ENCODE data around the gene RASSF5. TPM values are rescaled to one million over a fixed set of nuclear protein-coding genes. Genes with fewer than 3 reads are reported as not detected.

Gene RASSF5
- total and polyA plus RNA-seq, 12 donors: 0.90 to 26.0 (median 6.4) TPM

DNA sequence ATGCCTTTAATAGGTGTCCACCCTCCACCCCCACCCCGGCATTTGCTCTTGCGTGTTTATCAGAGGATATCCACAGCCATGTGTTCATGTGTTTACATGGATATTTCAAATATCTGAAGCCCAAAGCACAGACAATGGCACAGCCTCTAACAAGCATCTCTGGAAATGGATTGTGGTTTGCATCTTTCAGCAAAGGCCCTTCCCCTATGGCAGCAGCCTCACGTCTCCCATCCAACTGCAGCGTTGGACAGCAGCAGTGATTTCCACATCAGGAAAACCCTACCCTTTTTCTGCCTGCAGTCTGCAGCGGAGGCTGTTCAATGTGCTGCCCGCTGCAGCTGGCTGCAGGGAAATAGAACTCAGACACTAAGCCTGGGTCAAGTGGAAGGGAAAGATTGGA lies 1.6 kb downstream of the RASSF5 start:
- intact Hi-C loops (cut with DNase I): loop anchor here in 1 of 10 donors (2.0 kb wide), 1 partner anchor 18 kb away; no protein-coding TSS in a partner anchor
- no peaks in the 10 kb centered on the region for H3K36me3 ChIP-seq
- TF ChIP-seq, protein P1, sequence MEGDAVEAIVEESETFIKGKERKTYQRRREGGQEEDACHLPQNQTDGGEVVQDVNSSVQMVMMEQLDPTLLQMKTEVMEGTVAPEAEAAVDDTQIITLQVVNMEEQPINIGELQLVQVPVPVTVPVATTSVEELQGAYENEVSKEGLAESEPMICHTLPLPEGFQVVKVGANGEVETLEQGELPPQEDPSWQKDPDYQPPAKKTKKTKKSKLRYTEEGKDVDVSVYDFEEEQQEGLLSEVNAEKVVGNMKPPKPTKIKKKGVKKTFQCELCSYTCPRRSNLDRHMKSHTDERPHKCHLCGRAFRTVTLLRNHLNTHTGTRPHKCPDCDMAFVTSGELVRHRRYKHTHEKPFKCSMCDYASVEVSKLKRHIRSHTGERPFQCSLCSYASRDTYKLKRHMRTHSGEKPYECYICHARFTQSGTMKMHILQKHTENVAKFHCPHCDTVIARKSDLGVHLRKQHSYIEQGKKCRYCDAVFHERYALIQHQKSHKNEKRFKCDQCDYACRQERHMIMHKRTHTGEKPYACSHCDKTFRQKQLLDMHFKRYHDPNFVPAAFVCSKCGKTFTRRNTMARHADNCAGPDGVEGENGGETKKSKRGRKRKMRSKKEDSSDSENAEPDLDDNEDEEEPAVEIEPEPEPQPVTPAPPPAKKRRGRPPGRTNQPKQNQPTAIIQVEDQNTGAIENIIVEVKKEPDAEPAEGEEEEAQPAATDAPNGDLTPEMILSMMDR (IDR thresholded peaks at IDR 0.05): no peak
- peak overlapping the region in 4 of 10 donors; percentile 61 to 67 (median 66) for H3K4me3 ChIP-seq
- H3K27me3 ChIP-seq: peaks cover 0 to 59% (median 12%) of the 10 kb centered on the region in 7 donors
- 38 to 45% methylated on average over 6 of the region's 6 CpGs for WGBS, 2 donors
- ATAC-seq: no peak
- no peak overlapping the region for H3K27ac ChIP-seq
- no peaks in the 10 kb centered on the region for H3K9me3 ChIP-seq
- no peak for DNase-seq
- H3K4me1 ChIP-seq: peaks cover 0 to 67% (median 36%) of the 10 kb centered on the region in 9 donors

DNA sequence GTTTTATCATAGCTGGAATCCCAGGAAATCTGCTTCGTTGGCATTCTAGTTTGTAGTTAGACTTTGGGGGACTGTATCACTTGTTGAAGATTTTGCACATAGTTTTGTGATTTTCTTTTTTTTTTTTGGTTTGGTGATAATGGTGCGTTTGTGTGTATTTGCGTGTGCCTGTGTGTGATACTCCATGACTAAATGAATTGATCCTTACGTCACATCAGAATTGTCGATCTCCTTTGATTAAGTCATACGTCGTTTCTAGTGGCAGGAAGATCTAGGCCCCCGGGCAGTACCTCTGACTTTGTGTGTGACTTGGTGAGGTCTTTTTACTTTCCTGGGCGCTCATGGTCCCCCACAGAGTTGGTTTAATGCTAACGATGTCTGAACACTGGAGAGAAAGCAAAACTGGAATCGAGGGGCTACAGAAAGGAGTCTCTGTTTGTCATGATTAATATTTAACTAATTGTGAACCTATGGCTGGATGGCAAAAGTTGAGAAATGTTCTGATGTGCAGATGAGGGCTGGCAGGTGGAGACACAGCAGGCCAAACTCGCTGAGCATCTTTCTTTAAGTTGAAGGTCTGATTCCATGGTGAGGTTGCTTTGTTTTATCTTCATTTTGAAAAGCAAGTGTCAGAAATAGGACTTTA lies 2.4 kb downstream of the RASSF5 start:
- Histone ChIP-seq H3K27ac (no peak overlapping the region), H3K9me3 (no peaks in the 10 kb centered on the region), H3K27me3 (peaks cover 0 to 59% (median 12%) of the 10 kb centered on the region in 7 donors), H3K4me1 (peaks cover 0 to 65% (median 34%) of the 10 kb centered on the region in 9 donors), H3K4me3 (no peak overlapping the region), H3K36me3 (no peaks in the 10 kb centered on the region)
- ATAC-seq: no peak
- intact Hi-C loops (cut with DNase I): loop anchor here in 1 of 10 donors (2.0 kb wide), 1 partner anchor 17 kb away; no protein-coding TSS in a partner anchor
- WGBS, 2 donors: 88 to 91% methylated on average over 12 of the region's 12 CpGs
- TF ChIP-seq, protein P1 (IDR thresholded peaks at IDR 0.05): no peak
- DNase-seq: no peak

DNA sequence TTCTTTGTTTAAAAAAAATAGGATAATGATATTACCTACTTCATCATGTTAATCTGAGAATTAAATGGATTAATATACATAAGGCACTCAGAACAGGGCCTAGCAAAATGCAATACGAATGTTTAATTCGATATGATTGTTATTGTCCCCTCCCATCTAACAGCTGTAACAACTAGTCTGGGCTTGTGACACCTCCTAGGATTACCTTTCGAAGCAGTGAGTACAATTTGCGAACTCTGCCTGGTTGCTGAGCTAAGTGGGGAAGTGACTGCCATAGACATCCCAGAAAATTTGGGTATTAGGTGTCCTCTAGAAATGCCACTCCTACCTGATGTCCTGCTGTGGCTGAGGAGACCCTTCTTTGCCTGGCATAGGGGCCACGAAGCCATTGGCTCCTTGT lies 3.0 kb downstream of the RASSF5 start:
- ATAC-seq: no peak
- no peak overlapping the region for H3K4me3 ChIP-seq
- H3K4me1 ChIP-seq: peaks cover 0 to 65% (median 34%) of the 10 kb centered on the region in 9 donors
- no peak for DNase-seq
- H3K36me3 ChIP-seq: no peaks in the 10 kb centered on the region
- intact Hi-C loops (cut with DNase I): no loop called here
- no peak overlapping the region for H3K27ac ChIP-seq
- 93 to 94% methylated on average over 5 of the region's 5 CpGs for WGBS, 2 donors
- no peaks in the 10 kb centered on the region for H3K9me3 ChIP-seq
- TF ChIP-seq, protein P1 (IDR thresholded peaks at IDR 0.05): no peak
- peaks cover 0 to 56% (median 12%) of the 10 kb centered on the region in 7 donors for H3K27me3 ChIP-seq

DNA sequence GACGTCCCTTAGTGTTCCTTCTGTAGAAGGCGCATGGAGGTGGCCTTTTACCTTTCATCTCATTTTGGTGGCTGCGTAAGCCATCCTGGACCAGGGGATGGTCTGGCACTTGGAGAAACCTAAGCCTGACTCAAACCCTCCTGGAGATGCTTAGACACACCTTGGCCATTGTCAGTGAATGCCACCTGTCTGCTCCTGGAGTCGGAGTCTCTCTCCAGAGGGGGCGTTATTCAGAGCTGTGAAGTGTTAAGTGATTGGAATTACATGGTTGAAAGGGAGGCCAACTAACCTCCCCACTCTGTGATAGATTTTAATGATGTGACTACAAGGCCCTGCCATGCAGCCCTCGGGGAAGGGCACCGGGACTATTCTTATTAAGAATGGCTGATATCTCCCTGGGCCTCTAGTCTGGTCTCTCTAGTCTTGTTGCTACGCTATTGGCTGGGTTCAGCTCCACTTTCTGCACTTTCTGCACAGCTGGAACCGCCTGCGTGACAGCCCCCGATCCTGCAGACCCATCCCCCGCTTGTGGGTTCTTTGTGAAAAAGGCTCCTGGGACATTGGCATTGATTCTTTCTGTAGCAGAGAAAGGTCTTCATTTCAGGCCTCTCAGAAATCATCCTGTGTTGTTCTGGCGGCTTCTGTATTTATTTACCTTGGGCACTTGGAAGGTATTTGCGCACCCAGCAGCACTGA lies 4.2 kb downstream of the RASSF5 start:
- no peak for DNase-seq
- intact Hi-C loops (cut with DNase I): no loop called here

More for the DNA sequence above, 4.2 kb downstream of the RASSF5 start:
- Histone ChIP-seq H3K36me3 (no peaks in the 10 kb centered on the region), H3K4me3 (no peak overlapping the region), H3K9me3 (no peaks in the 10 kb centered on the region), H3K4me1 (peaks cover 0 to 63% (median 32%) of the 10 kb centered on the region in 9 donors), H3K27me3 (peaks cover 0 to 44% (median 12%) of the 10 kb centered on the region in 7 donors), H3K27ac (no peak overlapping the region)
- 87 to 89% methylated on average over 14 of the region's 14 CpGs for WGBS, 2 donors
- no peak for ATAC-seq
- TF ChIP-seq, protein P1 (IDR thresholded peaks at IDR 0.05): no peak

All from heart right ventricle (tissue), 16 donors.